HUES48 (cell line): Measurements from ENCODE around the gene ATXN2.
"Not testable (repeated sequence)": the region's sequence is repeated elsewhere in the genome, so short reads cannot be mapped to it uniquely, and the experiment has no call there.

ENCODE experiments used
- H3K27ac ChIP-seq: one replicate; pipeline ENCODE4 v1.7.0; 2013; ENCODE audit warnings: low read depth, low read length, inconsistent platforms
- H3K27me3 ChIP-seq: 2 replicates; pipeline ENCODE4 v1.6.1; 2013; ENCODE audit warnings: mild to moderate bottlenecking, low read length; ENCODE audit not compliant: control insufficient read depth, insufficient read depth
- H3K36me3 ChIP-seq: 2 replicates; pipeline ENCODE4 v1.6.1; 2013; ENCODE audit warnings: low read length; ENCODE audit not compliant: control insufficient read depth, insufficient read depth
- H3K4me1 ChIP-seq: 2 replicates; pipeline ENCODE4 v1.6.1; 2013; ENCODE audit warnings: mild to moderate bottlenecking, low read length; ENCODE audit not compliant: control insufficient read depth, insufficient read depth
- H3K4me3 ChIP-seq: 2 replicates; pipeline ENCODE4 v1.5.1; 2013; ENCODE audit warnings: mild to moderate bottlenecking, low read depth, low read length
- H3K9ac ChIP-seq: 2 replicates; pipeline ENCODE4 v1.6.1; 2013; ENCODE audit warnings: mild to moderate bottlenecking, low read depth, low read length, moderate library complexity
- H3K9me3 ChIP-seq: 2 replicates; pipeline ENCODE4 v1.6.1; 2013; ENCODE audit warnings: low read length; ENCODE audit not compliant: control insufficient read depth, insufficient read depth

The ATXN2 gene

DNA sequence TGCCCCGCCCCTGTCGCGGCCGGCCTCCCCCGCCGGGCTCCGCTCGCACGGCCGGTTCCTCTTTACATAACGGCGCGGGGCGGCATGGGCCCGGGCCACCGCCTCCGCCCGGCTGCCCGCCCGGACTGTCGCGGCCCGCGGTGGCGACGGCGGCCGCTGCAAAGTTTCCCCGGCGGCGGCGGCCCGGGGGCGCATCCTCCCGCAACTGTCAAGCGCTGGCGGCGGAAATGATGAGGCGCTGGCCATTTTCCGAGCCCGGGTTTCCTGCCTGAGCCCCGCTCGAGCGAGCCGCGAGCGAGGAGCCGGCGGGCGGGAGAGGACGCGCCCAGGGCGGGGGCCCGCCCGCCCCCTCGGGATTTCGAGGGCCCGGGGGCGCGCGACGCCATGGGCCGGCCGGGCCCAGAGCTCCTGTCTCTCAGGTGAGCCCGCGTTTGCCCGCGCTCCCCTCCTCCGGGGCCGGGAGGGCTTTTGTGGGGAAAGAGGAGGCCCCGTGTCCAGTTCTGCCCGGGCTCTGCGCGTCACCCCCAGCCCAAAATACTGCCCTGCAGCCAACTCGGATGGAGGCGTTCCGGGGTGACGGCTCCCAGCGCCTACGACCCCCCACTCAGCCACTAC, 193.1 kb downstream of the ATXN2 start, which contains the start of gene SH2B3:
Gene SH2B3 (plus strand): TSS at position 65 of the 615 bp plus-strand sequence. CDS start 12,223 bp downstream, outside the sequence.
- Histone ChIP-seq H3K4me3 (peak within 1 kb of the TSS; percentile 81), H3K36me3 (no peaks in the 10 kb centered on the region), H3K27me3 (no peaks in the 10 kb centered on the region), H3K9ac (peak within 1 kb of the TSS; percentile 68), H3K4me1 (peaks cover 50% of the 10 kb centered on the region), H3K27ac (peak within 1 kb of the TSS; percentile 80), H3K9me3 (no peaks in the 10 kb centered on the region)

DNA sequence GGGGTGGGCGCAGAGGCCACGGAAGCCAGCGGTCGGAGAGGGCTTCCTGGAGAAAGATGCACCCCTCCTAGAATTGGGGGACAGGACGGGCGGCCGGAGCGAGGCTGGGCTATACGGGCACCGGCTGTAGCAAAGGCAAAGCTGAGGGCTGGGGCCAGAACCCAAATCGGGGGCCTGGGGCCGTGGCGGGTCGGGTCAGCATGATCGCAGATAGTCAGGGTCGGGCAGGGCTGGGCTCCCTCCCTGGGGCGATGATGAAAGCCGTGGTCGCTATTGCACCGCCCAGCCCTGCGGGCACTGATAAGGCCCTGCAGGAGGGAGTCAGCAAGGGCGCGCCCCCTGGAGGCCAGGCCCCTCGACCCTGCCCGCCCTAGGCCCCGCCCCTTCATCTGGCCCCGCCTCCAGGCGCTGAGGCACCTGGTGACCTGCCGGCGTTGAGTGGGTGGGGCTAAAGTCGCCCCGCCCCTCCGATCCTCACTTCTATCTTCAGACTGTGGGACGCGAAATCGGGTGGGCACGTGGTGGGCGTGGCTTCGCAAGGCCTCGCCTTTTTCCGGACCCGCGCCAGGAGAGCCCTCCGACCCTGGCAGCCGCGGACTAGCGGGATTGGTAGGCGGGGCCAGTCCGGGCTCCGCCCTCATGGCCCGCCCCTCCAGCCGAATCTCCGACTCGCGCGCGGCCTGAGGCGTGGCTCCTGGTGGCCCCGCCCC, 193.8 kb downstream of the ATXN2 start:
- Histone ChIP-seq H3K27ac (peak overlapping the region; percentile 80), H3K27me3 (no peaks in the 10 kb centered on the region), H3K36me3 (no peaks in the 10 kb centered on the region), H3K9ac (peak overlapping the region; percentile 68), H3K4me3 (peak overlapping the region; percentile 81), H3K9me3 (no peaks in the 10 kb centered on the region), H3K4me1 (peaks cover 43% of the 10 kb centered on the region)

DNA sequence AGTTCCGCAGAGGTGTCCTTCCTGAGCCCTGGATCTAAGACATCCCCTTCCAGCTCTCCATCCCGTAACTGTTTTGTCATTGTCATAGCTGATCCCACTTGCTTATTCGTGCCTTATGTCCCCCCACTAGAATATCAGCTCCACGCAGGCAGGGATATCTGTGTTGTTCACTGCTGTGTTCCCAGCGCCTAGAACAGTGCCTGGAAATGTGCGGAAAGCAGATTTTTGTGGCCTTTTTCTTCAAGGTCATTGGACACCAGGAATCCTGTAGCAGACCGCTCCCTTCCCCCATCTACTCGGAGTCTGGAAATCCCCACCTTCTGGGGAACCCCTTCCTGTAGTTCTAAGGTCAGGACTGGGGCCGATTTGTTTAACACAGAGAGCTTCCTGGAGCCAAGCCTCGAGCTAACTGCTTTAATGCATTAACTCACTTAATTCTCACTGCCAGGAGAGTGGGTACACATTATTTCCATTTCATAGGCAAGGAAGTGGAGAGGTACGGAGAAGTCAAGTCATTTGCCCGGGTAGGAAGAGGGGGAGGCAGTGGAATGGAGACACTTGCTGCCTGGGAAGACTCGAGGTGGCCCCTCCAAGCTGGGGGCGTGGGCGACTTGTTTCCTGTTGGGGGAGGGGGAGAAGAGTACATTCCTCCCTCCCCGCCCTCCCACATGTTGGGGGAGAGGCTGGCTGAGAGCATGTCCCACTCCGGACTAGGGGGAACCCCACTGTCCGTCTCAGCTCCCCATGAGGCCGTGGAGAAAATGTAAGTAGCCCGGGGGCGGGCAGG, 194.6 kb downstream of the ATXN2 start:
- peak overlapping the region; percentile 81 for H3K4me3 ChIP-seq
- H3K36me3 ChIP-seq: no peaks in the 10 kb centered on the region
- no peaks in the 10 kb centered on the region for H3K27me3 ChIP-seq
- peak overlapping the region; percentile 68 for H3K9ac ChIP-seq
- peaks cover 38% of the 10 kb centered on the region for H3K4me1 ChIP-seq
- peak overlapping the region; percentile 80 for H3K27ac ChIP-seq
- H3K9me3 ChIP-seq: no peaks in the 10 kb centered on the region

GRCh38 chr12:111402490-111402824, 196.7 kb downstream of the ATXN2 start:
- H3K9ac ChIP-seq, H3K27ac ChIP-seq, H3K36me3 ChIP-seq, H3K27me3 ChIP-seq, H3K4me3 ChIP-seq, H3K9me3 ChIP-seq: not testable (repeated sequence)
- peaks cover 24% of the 10 kb centered on the region for H3K4me1 ChIP-seq
